Stimulated activated CD8-positive, alpha-beta memory T cell treated with anti-CD3 and anti-CD28 coated beads, Interleukin-2, amount 100 ng/mL, for 1 hour (primary cell): Measurements from ENCODE around the gene CRYBG3.

Source experiments
- DNase-seq, 2 donors: peaks; one replicate each; pipeline ENCODE4 v3.0.0-alpha.2; 2020; ENCODE audit warnings: low read depth in 2 of 2

The CRYBG3 gene

GRCh38 chr3:97971679-97972567 is 150.1 kb downstream of the CRYBG3 start, which contains the start of gene RIOX2:
RIOX2 (minus strand) TSS chr3:97972431; CDS start chr3:97967593, 4,838 bp downstream.
- peak; percentile 34 to 60 for DNase-seq

GRCh38 chr3:97972976-97973375 is 151.2 kb downstream of the CRYBG3 start:
- no peak for DNase-seq

GRCh38 chr3:97974996-97975395 is 153.2 kb downstream of the CRYBG3 start:
- DNase-seq: no peak

- no peak for DNase-seq
Measured at GRCh38 chr3:97975466-97975865, 153.7 kb downstream of the CRYBG3 start.

- DNase-seq: no peak
Measured at GRCh38 chr3:97979610-97980009, 157.8 kb downstream of the CRYBG3 start.

- no peak for DNase-seq
Measured at GRCh38 chr3:97981886-97982285, 160.1 kb downstream of the CRYBG3 start.

- DNase-seq: no peak
Measured at GRCh38 chr3:97983933-97984491, 162.2 kb downstream of the CRYBG3 start.

- DNase-seq: no peak
Measured at GRCh38 chr3:97987306-97987705, 165.5 kb downstream of the CRYBG3 start.

- DNase-seq: no peak
Measured at GRCh38 chr3:97988784-97989568, 167.2 kb downstream of the CRYBG3 start.

- no peak for DNase-seq
Measured at GRCh38 chr3:97990624-97991292, 168.9 kb downstream of the CRYBG3 start.

- no peak for DNase-seq
Measured at GRCh38 chr3:97991293-97991682, 169.5 kb downstream of the CRYBG3 start.

GRCh38 chr3:97992547-97993173 is 170.8 kb downstream of the CRYBG3 start:
- no peak for DNase-seq

- no peak for DNase-seq
Measured at GRCh38 chr3:97993526-97993925, 171.7 kb downstream of the CRYBG3 start.

GRCh38 chr3:97994328-97994945 is 172.6 kb downstream of the CRYBG3 start:
- DNase-seq: no peak
